Glomerular visceral epithelial cell (primary cell): ENCODE measurements around the gene CTXND2.
"Not testable (repeated sequence)": the region's sequence is repeated elsewhere in the genome, so short reads cannot be mapped to it uniquely, and the experiment has no call there.

Experiments
- DNase-seq: peaks from one replicate; pipeline ENCODE4 v3.0.0-alpha.2; 2016; ENCODE audit errors: extremely low spot score

Gene CTXND2

DNA sequence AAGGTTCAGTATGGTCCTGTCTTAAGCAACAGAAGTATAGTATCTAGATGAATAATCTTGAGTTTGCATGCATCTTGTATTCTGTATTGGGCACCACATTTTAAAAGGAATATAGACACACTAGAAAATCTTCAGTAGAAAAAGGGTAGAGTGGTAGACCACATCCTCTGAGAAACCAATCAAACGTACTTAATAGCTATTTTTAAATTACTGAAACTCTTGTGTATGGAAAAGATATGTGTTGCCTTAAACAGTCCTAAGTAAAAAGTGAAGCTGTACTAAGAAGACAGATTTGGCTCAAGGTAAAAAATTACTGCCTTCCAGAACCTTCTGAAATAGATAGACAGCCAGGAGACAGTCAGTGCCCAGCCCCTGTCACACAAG is 3.1 kb downstream of the CTXND2 start:
- no peak for DNase-seq

DNA sequence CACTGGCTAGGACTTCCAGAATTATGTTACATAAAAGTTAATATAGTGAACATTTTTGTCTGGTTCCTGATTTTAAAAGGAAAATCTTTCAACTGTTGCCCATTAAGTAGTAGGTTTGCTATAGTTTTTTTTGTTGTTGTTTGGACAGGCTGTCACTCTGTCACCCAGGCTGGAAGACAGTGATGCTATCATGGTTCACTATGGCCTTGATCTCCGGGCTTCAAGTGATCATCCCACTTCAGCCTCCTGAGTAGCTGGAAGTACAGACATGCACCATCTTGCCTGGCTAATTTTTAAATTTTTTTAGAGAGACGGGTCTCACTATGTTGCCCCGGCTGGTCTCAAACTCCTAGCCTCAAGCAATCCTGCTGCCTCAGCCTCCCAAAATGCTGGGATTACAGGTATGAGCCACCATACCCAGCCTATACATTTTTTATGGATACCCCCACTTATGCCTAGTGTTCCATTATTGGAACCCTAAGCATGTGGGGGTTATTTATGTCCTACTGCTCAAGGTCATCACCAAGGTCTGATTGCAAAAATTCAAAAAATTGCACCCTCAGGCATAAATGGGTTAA is 6.5 kb downstream of the CTXND2 start:
- DNase-seq = no peak

DNA sequence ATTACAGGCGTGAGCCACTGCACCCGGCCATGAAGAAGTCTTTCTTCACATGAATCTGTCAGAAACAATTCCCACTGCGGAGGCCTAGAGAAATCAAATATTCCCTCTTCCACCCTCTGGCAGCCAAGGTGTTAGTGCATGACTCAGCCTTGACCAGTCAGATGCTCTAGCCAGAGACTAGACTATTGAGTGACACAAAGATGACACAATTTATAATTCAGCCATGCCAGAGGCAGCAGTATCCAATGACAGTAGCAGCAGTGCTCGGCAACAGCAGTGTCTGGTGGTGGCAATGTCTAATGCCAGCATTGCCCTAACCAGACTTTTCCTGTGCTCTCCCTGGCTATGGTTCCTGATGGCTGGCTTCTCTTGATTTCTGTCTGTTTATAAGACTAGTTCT is 8.7 kb downstream of the CTXND2 start:
- DNase-seq = peak; percentile 51

DNA sequence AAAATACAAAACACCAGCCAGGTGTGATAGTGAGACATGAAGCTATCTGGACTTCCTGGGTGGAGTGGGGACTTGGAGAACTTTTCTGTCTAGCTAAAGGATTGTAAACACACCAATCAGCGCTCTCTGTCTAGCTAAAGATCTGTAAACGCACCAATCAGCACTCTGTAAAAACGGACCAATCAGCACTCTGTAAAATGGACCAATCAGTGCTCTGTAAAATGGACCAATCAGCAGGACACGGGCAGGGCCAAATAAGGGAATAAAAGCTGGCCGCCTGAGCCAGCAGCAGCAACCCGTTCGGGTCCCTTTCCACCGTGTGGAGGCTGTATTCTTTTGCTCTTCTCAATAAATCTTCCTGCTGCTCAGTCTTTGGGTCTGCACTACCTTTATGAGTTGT is 12.9 kb downstream of the CTXND2 start:
- not testable (repeated sequence) for DNase-seq

DNA sequence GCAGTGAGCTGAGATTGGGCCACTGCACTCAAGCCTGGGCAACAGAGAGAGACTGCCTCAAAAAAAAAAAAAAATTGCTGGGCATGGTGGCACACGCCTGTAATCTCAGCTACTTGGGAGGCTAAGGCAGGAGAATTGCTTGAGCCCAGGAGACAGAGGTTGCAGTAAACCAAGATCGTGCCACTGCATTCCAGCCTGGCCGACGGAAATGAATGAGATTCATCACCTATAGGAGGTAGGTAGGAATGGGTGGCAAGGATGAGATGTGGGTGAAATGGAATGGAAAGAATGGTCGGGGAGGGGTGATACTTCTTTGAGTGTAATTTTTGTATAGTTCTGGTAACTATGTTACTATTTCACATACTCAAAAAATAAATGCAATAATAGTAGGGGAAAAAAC is 15.4 kb downstream of the CTXND2 start:
- DNase-seq = no peak

DNA sequence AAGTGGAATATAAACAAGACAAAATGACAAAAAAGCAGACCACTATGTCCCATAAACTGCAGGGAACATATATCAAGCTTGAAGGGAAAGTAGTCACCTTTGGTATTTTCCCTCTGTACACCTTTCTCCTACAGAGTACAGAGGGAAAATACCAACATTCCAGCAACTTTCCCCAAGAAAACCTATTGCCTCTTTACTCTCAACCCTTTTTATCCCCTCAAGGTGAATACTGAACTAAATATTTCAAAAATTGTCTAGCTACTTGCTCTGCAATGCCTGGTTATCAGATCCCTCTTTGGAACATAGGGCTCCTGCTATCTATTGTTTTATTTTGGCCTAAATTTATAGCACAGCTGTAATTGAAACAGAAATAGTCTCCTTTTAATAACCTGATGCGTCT is 15.8 kb downstream of the CTXND2 start:
- no peak for DNase-seq

DNA sequence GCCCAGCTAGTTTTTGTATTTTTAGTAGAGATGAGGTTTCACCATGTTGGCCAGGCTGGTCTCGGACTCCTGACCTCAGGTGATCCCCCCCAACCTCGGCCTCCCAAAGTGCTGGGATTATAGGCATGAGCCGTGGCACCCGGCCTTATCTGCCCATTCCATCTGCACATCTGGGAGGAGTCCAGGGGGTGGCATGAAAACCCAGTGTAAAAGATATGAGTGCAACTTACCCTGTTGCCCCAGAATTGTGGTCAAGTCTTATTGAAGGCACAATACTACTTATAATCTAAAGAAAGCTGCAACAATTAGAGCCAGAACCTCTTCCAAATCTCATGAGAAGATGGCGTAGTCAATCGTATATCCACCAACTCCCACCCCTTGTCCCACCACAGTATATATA is 18.4 kb downstream of the CTXND2 start:
- no peak for DNase-seq

DNA sequence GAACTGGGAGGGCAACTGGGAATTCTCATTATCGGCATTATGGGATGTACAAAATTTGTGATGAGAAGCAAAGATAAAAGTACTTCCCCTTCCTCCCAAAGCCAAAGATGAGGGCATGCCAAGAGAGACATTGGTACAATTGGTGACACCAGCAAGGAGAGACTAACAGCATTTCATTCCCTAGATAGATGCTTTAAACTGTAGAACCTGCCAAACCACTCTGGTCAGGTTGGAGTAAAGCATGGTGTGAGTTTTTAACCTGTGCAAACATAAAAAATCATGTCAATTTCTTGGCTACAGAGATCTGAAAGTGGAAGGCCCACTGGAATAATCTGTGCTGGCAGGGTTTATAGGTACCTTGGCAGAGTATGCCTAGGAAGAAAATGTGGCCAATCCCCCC is 19.4 kb downstream of the CTXND2 start:
- no peak for DNase-seq

DNA sequence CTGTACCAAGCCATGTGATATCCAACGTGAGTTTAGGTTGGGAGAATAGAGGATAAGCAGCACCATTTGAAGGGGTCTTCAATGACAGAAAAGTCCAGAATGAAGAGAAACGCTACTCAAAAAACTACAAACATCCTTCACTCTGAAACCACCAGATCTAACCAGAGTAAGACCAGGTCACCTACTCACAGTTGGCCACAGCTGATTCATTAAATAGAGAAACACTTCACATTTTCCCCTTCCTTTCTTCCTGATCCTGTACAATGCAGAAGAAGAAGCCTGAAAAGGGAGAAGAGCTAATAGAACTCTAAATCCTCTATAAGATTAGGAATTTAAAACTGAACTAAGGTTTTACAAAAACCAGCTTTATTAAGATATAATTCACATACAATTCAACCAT is 19.9 kb downstream of the CTXND2 start:
- DNase-seq = no peak

DNA sequence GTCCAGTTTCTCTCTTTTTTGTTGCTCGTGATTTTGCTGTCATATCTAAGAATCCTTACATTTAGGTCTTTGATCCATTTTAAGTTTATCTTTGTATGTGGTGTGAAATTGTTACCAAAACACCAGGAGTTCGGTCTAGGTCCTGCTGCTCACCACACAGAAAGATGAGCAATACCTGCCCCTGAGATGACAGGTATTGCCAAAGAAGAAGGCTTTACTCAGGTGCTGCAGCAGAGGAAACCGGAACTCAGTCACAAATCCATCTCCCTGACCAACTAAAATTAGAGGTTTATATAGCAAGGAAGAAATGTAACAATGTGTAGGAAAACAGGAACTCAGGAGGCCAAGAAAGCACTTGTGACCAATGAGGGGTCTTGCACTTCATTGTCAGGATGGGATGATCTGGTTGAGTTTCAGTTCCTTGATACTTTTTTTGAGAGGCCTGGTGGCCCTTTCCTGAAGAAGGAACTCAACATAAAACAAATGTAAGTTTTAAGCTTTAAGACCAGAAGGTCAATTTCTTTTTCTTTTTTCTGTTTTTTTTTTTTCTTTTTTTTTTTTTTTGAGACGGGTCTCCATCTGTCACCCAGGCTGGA is 22.7 kb downstream of the CTXND2 start:
- DNase-seq = no peak

DNA sequence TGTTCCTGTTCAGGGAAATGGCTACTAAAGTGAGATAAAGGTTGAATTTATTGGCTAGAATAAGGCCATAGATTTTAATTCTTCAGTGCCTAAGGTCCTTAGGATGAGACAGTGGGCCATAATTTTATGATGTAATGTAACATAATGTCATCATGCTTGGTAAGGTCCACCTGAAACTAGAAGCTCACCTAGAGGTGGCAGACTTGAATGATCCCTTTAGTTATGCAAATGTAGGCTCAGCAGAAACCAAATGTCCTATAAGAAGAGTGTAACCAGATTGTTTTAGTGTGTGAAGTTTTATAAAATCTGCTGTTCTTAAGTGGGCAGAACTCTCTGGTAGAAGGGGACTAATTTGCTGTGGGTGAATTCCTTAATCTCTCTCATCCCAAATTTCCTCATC is 25.7 kb downstream of the CTXND2 start:
- no peak for DNase-seq

DNA sequence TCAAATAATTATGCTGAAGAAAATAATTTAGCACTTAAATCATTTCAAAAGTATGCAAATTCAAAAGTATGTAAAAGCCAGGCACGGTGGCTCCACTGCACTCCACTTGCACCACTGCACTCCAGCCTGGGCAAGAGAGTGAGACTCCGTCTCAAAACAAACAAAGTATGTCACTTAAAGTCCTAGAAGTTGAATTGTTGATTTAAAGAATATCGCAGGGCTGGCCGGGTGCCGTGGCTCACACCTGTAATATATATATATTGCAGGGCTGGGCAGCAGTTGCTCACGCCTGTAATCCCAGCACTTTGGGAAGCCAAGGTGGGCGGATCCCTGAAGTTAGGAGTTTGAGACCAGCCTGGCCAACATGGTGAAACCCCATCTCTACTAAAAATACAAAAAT is 30.5 kb downstream of the CTXND2 start:
- no peak for DNase-seq

DNA sequence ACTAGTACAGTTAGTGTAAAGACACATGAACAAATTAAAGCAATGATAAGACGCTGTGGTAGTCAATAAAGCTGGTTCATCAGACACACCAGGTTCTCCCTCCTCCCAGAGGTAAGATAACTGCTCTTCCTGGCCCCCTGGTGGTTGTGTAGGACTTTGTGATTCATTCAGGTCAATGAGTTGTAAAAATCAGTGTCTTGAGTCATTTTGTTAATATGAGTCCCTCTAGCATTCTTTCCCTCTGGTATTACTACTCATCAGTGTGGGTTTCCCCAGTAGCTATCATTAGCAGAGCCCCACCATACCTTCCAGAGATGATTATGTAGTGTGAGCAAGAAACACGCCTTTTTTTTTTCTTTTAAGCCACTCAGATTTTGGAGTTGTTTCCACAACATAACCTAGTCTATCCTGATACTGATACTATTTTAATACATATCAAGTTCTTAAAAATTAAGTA is 35.6 kb downstream of the CTXND2 start:
- peak; percentile 87 for DNase-seq

DNA sequence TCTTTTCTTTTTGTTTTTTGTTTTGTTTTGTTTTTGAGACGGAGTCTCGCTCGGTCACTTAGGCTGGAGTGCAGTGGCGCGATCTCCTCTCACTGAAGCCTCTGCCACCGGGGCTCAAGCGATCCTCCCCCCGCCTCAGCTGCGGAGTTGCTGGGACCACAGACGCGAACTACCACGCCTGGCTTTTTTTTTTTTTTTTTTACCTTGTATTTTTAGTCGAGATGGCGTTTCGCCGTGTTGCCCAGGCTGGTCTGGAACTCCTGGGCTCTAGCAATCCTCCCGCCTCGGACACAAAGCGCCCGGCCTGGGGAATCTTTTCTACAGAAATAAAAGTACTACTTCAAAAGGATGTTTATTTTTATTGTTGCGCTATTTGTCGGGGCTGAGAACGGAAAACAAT is 38.1 kb downstream of the CTXND2 start:
- DNase-seq = no peak

DNA sequence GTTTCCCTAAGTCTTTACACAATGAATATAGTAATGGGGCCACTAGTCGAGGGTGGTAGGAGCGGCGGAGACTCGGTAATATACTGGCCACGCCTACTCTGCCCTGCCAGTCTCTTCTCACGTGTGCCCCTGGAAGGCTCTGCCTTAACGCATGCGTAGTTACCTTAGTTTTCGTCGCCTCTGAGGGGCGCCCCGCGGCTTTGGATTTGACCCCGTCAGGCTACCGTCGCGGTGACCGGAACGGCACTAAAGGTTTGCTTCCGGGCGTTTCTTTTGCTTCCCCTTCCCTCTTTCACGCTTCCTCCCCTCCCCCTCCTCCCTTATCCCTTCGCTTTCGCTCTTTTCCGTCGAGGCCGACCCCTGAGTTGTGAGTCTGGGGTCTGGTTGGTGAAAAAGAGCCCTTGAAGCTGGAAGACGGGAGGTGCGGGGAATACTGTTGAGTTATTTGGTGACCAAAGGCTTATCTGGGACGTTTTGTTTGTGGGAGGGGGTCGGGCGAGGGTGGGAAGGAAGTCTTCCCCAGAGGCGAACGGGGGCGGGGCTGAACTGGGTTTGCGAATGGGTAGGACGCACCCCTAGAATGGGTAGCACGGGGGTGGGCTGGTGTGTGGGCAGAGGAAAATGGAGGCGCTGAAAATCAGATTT is 39.3 kb downstream of the CTXND2 start, which contains the start of gene SETDB1:
SETDB1 (plus strand) TSS at position 267 of the 645 bp plus-strand sequence. CDS start 1,352 bp downstream, outside the sequence.
- peak; percentile 98 for DNase-seq

DNA sequence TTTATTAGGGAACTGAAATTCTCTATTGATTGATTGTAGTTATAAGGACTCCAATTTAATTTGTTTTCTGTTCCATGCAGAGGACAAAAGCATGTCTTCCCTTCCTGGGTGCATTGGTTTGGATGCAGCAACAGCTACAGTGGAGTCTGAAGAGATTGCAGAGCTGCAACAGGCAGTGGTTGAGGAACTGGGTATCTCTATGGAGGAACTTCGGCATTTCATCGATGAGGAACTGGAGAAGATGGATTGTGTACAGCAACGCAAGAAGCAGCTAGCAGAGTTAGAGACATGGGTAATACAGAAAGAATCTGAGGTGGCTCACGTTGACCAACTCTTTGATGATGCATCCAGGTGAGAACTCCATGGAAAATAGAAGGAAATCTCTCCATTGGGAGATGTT is 40.7 kb downstream of the CTXND2 start:
- no peak for DNase-seq

DNA sequence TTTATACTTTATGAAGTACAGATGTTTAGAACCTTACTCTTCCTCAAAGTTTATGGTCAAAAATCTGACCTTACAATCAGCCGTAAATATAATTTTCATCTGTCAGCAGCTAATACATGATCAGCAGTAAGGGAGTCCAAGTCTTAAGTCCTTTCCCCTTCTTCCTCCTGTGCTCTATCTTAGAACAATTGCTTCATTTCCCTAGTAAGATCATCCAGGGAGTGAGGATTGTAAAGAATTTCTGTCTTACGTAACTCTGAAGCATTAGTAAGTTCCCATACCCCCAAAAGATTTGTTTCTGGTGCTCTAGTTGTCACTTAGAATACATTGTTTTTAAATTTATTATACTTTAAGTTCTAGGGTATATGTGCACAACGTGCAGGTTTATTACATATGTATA is 41.4 kb downstream of the CTXND2 start:
- no peak for DNase-seq

DNA sequence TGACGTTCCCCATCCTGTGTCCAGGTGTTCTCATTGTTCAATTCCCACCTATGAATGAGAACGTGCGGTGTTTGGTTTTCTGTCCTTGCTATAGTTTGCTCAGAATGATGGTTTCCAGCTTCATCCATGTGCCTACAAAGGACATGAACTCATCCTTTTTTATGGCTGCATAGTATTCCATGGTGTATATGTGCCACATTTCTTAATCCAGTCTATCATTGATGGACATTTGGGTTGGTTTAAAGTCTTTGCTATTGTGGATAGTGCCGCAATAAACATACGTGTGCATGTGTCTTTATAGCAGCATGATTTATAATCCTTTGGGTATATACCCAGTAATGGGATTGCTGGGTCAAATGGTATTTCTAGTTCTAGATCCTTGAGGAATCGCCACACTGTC is 41.8 kb downstream of the CTXND2 start:
- DNase-seq = not testable (repeated sequence)

DNA sequence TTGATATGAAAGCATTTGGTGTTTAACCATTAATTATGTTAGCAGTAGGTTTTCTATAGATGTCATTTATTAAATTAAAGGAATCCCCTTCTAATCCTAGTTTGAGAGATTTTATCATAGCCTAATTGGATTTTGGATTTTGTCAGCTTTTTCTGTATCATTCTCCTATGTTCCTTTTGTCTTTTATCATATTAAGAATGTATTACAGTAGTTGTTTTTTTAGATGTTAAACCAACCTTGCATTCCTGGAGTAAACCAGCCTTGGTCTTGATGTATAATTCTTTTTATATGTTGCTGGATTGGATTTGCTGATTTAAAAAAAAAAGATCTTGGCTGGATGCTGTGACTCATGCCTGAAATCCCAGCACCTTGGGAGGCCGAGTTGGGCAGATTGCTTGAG is 44.8 kb downstream of the CTXND2 start:
- DNase-seq = peak; percentile 12

DNA sequence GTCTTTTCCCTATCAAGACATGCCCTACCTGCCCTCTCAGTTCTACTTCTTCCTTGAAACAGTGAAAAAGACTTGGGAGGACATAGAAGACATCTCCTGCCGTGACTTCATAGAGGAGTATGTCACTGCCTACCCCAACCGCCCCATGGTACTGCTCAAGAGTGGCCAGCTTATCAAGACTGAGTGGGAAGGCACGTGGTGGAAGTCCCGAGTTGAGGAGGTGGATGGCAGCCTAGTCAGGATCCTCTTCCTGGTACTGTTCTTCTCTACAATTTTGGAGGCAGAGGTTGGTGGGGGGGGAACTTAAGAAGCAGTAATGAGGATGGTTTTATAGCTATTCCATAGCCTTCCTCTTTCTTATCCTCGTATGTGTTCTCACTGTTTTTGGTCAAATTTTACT is 57.9 kb downstream of the CTXND2 start:
- DNase-seq = no peak

DNA sequence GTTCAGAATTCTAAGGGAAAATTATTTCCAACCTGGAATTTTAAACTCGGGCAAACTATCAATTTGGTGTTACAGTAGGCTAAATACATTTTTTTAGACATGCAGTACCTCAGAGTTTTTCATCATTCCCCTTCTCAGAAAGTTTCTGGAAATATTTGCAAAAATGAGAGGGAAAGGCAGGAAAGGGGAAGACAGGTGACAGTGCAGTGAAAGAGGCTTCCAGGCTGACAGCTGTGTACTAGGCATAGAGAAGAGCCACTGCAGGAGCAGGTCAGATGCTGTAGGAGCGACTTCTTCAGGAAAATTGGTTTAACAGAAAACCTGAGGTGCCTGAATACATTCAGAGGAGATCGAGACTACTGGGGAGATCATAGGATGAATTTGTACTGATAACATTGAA is 67.8 kb downstream of the CTXND2 start:
- DNase-seq = no peak

DNA sequence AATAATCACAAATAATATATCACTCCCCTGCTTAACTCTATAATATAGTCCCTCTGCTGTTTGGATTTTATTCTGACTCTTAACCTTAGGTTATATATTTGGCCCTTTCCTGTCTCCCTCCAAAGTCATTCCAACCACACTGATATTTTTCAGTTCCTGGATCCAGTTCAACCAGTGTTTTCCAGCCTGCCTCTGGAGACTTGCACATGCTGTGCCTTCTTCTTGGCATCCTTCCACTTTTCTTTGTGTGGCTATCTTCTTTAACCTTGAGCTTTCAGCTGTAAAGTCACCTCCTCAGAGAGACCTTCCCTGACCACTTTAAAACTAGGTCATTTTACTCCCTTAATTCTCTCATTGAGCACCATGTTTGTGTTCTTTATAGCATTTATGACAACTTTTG is 68.3 kb downstream of the CTXND2 start:
- DNase-seq = no peak

DNA sequence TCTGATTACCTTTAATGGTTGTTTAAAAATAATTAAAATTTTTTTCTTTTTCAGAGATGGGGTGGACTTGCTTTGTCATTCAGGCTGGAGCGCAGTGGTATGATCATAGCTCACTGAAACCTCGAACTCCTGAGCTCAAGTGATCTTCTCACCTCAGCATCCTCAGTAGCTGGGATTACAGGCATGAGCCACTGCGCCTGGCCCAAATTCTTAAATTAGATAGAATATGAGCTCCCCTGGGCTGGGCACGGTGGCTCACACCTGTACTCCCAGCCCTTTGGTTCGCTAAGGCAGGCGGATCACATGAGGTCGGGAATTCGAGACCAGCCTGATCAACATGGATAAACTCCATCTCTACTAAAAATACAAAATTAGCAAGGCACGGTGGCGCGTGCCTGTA is 70.7 kb downstream of the CTXND2 start:
- no peak for DNase-seq

DNA sequence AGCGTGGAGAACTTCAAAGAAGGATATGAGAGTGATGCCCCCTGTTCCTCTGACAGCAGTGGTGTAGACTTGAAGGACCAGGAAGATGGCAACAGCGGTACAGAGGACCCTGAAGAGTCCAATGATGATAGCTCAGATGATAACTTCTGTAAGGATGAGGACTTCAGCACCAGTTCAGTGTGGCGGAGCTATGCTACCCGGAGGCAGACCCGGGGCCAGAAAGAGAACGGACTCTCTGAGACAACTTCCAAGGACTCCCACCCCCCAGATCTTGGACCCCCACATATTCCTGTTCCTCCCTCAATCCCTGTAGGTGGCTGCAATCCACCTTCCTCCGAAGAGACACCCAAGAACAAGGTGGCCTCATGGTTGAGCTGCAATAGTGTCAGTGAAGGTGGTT is 73.7 kb downstream of the CTXND2 start:
- no peak for DNase-seq
